GM23338 (cell line): ENCODE data around the gene OR10A2. TPM values are rescaled to one million over a fixed set of nuclear protein-coding genes. Genes with fewer than 3 reads are reported as not detected.
"Not testable (repeated sequence)": the region's sequence is repeated elsewhere in the genome, so short reads cannot be mapped to it uniquely, and the experiment has no call there.

Experiments used
- ATAC-seq: fragments of 200-7000 bp; cut with Tn5 transposase; 3 replicates; pipeline ENCODE4 v1.9.1; 2020
- DNase-seq: peaks from one replicate; pipeline ENCODE4 v3.0.0-alpha.2; 2015; ENCODE audit warnings: low spot score
- H2AFZ ChIP-seq: fragments of 200-600 bp; sonication (generic); 2 replicates; pipeline ENCODE4 v1.8.0; 2016; ENCODE audit warnings: antibody characterized with exemption, mild to moderate bottlenecking, moderate library complexity
- H3F3A ChIP-seq: fragments of 200-600 bp; sonication (generic); replicated peaks from 2 replicates; pipeline ENCODE4 v1.8.0; 2017; ENCODE audit warnings: antibody characterized with exemption, mixed run types, low read depth
- H3K27ac ChIP-seq: fragments of 200-600 bp; sonication (generic); 2 replicates; pipeline ENCODE4 v1.6.1; 2016; ENCODE audit warnings: low read depth
- H3K27me3 ChIP-seq: fragments of 200-600 bp; sonication (generic); 2 replicates; pipeline ENCODE4 v1.8.0; 2016; ENCODE audit warnings: mild to moderate bottlenecking, mixed run types, moderate library complexity; ENCODE audit not compliant: insufficient read depth
- H3K36me3 ChIP-seq: fragments of 200-600 bp; sonication (generic); 2 replicates; pipeline ENCODE4 v1.8.0; 2016; ENCODE audit warnings: mild to moderate bottlenecking; ENCODE audit not compliant: insufficient read depth
- H3K4me1 ChIP-seq: fragments of 200-600 bp; sonication (generic); 2 replicates; pipeline ENCODE4 v1.8.0; 2016; ENCODE audit warnings: mild to moderate bottlenecking, moderate library complexity; ENCODE audit not compliant: insufficient read depth
- H3K4me2 ChIP-seq: fragments of 200-600 bp; sonication (generic); 2 replicates; pipeline ENCODE4 v1.7.1; 2017; ENCODE audit warnings: mixed run types
- H3K4me3 ChIP-seq: fragments of 200-600 bp; sonication (generic); 2 replicates; pipeline ENCODE4 v1.6.1; 2016; ENCODE audit warnings: mixed run types
- H3K79me2 ChIP-seq: fragments of 200-600 bp; sonication (generic); replicated peaks from 2 replicates; pipeline ENCODE4 v1.8.0; 2017; ENCODE audit warnings: mild to moderate bottlenecking; ENCODE audit not compliant: insufficient read depth
- H3K9me2 ChIP-seq: fragments of 200-600 bp; sonication (generic); 2 replicates; pipeline ENCODE4 v1.8.0; 2017; ENCODE audit not compliant: insufficient read depth
- H4K20me1 ChIP-seq: fragments of 200-600 bp; sonication (generic); replicated peaks from 2 replicates; pipeline ENCODE4 v1.8.0; 2017; ENCODE audit warnings: mild to moderate bottlenecking; ENCODE audit not compliant: insufficient read depth
- H3K27ac Mint-ChIP-seq: 2 replicates; pipeline ENCODE4 v1.8.0; 2020; ENCODE audit warnings: inconsistent platforms, mild to moderate bottlenecking, moderate library complexity, mixed read lengths
- H3K27me3 Mint-ChIP-seq: 3 replicates; pipeline ENCODE4 v1.8.0; 2022; ENCODE audit warnings: low read depth, mild to moderate bottlenecking, moderate library complexity, mixed read lengths, inconsistent platforms; ENCODE audit not compliant: insufficient read depth, poor library complexity
- H3K36me3 Mint-ChIP-seq: 3 replicates; pipeline ENCODE4 v1.8.0; 2021; ENCODE audit warnings: low read depth, mild to moderate bottlenecking, inconsistent platforms, moderate library complexity, mixed read lengths
- H3K4me1 Mint-ChIP-seq: 3 replicates; pipeline ENCODE4 v1.8.0; 2020; ENCODE audit warnings: mild to moderate bottlenecking, inconsistent platforms, mixed read lengths
- H3K4me3 Mint-ChIP-seq: 3 replicates; pipeline ENCODE4 v1.8.0; 2021; ENCODE audit warnings: moderate library complexity, mild to moderate bottlenecking, inconsistent platforms, mixed read lengths
- H3K9me3 Mint-ChIP-seq: 3 replicates; pipeline ENCODE4 v1.8.0; 2020; ENCODE audit warnings: moderate library complexity, mild to moderate bottlenecking, inconsistent platforms, mixed read lengths
- EZH2phosphoT487 ChIP-seq: fragments of 200-600 bp; sonication (generic); IDR thresholded peaks from one replicate; pipeline ENCODE4 v1.8.1; 2018; ENCODE audit warnings: antibody characterized with exemption; ENCODE audit not compliant: unreplicated experiment
- JUNB ChIP-seq: IDR thresholded peaks from one replicate; pipeline ENCODE4 v1.6.1; 2016; ENCODE audit warnings: antibody characterized with exemption; ENCODE audit not compliant: unreplicated experiment
- polyA plus RNA-seq: library from polyadenylated mRNA; unstranded; fragments of >200 nt; fragmentation: Nextera tagmentation; extraction: Ambion mirVana; gene quantifications from 2 replicates; pipeline ENCODE4 v1.2.1, GENCODE V29; 2016
- total RNA-seq: library from RNA; depleted of rRNA; stranded (reverse); fragments of >200 nt; shearing (Covaris generic); gene quantifications from 2 replicates; pipeline ENCODE4 v1.2.3, GENCODE V29; 2014
- TF ChIP-seq, protein P1 (sequence below), 2 experiments: fragments of 200-600 bp in 1 of 2; sonication (generic) in 1 of 2; conservative IDR thresholded peaks; 2 replicates each; pipeline versions ENCODE4 v1.5.1 to v1.6.1; 2016 to 2017; ENCODE audit warnings: antibody characterized with exemption in 2 of 2, low read depth in 2 of 2, mild to moderate bottlenecking in 2 of 2, moderate library complexity in 1 of 2

OR10A2 gene
- total and polyA plus RNA-seq, 2 experiments from 2014 or later: 0.27 TPM; not detected in 1

- TF ChIP-seq, protein P1, sequence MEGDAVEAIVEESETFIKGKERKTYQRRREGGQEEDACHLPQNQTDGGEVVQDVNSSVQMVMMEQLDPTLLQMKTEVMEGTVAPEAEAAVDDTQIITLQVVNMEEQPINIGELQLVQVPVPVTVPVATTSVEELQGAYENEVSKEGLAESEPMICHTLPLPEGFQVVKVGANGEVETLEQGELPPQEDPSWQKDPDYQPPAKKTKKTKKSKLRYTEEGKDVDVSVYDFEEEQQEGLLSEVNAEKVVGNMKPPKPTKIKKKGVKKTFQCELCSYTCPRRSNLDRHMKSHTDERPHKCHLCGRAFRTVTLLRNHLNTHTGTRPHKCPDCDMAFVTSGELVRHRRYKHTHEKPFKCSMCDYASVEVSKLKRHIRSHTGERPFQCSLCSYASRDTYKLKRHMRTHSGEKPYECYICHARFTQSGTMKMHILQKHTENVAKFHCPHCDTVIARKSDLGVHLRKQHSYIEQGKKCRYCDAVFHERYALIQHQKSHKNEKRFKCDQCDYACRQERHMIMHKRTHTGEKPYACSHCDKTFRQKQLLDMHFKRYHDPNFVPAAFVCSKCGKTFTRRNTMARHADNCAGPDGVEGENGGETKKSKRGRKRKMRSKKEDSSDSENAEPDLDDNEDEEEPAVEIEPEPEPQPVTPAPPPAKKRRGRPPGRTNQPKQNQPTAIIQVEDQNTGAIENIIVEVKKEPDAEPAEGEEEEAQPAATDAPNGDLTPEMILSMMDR (conservative IDR thresholded peaks at IDR 0.05; ENCODE audit: low read depth in 2 of 2): no peak
- TF ChIP-seq EZH2phosphoT487: no peak
Observed at GRCh38 chr11:6898911-6899310, 36.1 kb downstream of the OR10A2 start (continued).

DNA sequence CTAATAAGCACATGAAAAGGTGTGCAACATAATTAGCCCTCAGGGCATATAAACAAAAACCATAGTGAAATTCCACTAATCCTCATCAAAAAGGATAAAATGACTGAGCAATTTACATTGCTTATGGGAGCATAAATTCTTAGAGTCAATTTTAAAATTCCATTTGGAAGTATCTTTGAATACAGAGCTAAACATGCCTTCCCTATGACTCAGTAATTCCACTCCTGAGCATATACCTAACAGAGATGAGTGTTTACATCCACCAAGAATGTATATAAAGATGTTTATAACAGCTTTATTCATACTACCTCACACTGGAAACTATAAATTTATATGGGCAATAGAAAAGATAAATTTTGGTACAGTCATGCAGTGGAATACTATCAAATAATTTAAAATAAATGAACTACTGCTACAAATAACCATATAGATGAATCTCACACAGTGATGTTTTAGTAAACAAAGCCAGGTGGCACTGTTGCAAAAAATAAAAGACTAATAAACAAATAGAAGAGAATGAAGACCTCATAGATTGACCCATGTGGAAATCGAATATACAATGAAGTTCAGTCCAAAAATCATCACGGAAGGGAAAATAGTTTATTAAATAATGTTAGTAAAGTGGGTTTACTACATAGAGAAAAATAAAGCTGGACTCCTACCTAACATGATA is 37.6 kb downstream of the OR10A2 start:
- H3K4me3 Mint-ChIP-seq: no peak overlapping the region
- H3K27ac Mint-ChIP-seq: no peak overlapping the region
- Histone ChIP-seq H3K4me3 (no peak overlapping the region), H3K4me2 (no peak overlapping the region), H3K4me1 (no peaks in the 10 kb centered on the region), H3K79me2 (no peaks in the 10 kb centered on the region), H2AFZ (no peak overlapping the region), H3K36me3 (no peaks in the 10 kb centered on the region), H3F3A (no peaks in the 10 kb centered on the region), H3K27ac (no peak overlapping the region), H4K20me1 (no peaks in the 10 kb centered on the region), H3K27me3 (no peaks in the 10 kb centered on the region), H3K9me2 (no peaks in the 10 kb centered on the region)
- ATAC-seq (no peak), DNase-seq (peak; percentile 11)
- peaks cover 7% of the 10 kb centered on the region; the same call in 2 of the 3 replicates for H3K36me3 Mint-ChIP-seq
- H3K9me3 Mint-ChIP-seq: peaks cover 20% of the 10 kb centered on the region
- TF ChIP-seq JUNB: no peak
- TF ChIP-seq, protein P1 (conservative IDR thresholded peaks at IDR 0.05; ENCODE audit: low read depth in 2 of 2): peak in 1 of 2 experiments; percentile 48; a peak in 3 of 4 replicates
- H3K4me1 Mint-ChIP-seq: no peaks in the 10 kb centered on the region
- H3K27me3 Mint-ChIP-seq: no peaks in the 10 kb centered on the region

DNA sequence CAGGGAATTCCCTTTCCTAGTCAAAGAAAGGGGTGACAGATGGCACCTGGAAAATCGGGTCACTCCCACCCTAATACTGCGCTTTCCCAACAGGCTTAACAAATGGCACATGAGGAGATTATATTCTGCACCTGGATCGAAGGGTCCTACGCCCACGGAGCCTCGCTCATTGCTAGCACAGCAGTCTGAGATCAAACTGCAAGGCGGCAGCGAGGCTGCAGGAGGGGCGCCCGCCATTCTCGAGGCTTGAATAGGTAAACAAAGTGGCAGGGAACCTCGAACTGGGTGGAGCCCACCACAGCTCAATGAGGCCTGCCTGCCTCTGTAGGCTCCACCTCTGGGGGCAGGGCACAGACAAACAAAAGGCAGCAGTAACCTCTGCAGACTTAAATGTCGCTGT is 41.9 kb downstream of the OR10A2 start:
- H3F3A ChIP-seq, H4K20me1 ChIP-seq, H3K4me3 Mint-ChIP-seq, ATAC-seq, H3K4me3 ChIP-seq, H3K79me2 ChIP-seq, H3K9me2 ChIP-seq, H3K27ac Mint-ChIP-seq, H2AFZ ChIP-seq, H3K36me3 Mint-ChIP-seq, H3K27me3 Mint-ChIP-seq, H3K27ac ChIP-seq, H3K36me3 ChIP-seq, H3K27me3 ChIP-seq, DNase-seq, H3K4me1 ChIP-seq, H3K4me2 ChIP-seq, H3K4me1 Mint-ChIP-seq: not testable (repeated sequence)
- H3K9me3 Mint-ChIP-seq: peaks cover 25% of the 10 kb centered on the region
